Smooth muscle cell (in vitro differentiated cells): ENCODE measurements around the gene ETV4. TPM values are rescaled to one million over a fixed set of nuclear protein-coding genes. Genes with fewer than 3 reads are reported as not detected.
A peak's percentile ranks its signal among the peaks of the same experiment; 100 is the strongest.

Experiments
- DNase-seq: peaks from one replicate; lab custom pipeline; 2025; ENCODE audit not compliant: unreplicated experiment; lab: John Stamatoyannopoulos, UW
- H2AFZ ChIP-seq: fragments of 200-600 bp; sonication (generic); 2 replicates; pipeline ENCODE4 v1.6.0; 2016; ENCODE audit warnings: antibody characterized with exemption, low read depth, mild to moderate bottlenecking
- H3F3A ChIP-seq: fragments of 200-600 bp; sonication (generic); 2 replicates; pipeline ENCODE4 v1.6.0; 2017; ENCODE audit warnings: antibody characterized with exemption, low read depth
- H3K27ac ChIP-seq: fragments of 200-600 bp; sonication (generic); 2 replicates; pipeline ENCODE4 v1.5.1; 2016; ENCODE audit warnings: low read depth, mild to moderate bottlenecking
- H3K27me3 ChIP-seq: fragments of 200-600 bp; sonication (generic); 2 replicates; pipeline ENCODE4 v1.6.1; 2016; ENCODE audit warnings: low read depth, mild to moderate bottlenecking
- H3K36me3 ChIP-seq: fragments of 200-600 bp; sonication (generic); 2 replicates; pipeline ENCODE4 v1.5.1; 2016; ENCODE audit warnings: low read depth
- H3K4me1 ChIP-seq: fragments of 200-600 bp; sonication (generic); 2 replicates; pipeline ENCODE4 v1.5.1; 2016; ENCODE audit warnings: low read depth
- H3K4me2 ChIP-seq: fragments of 200-600 bp; sonication (generic); 2 replicates; pipeline ENCODE4 v1.6.0; 2016; ENCODE audit warnings: mild to moderate bottlenecking
- H3K4me3 ChIP-seq: fragments of 200-600 bp; sonication (generic); 2 replicates; pipeline ENCODE4 v1.5.1; 2016; ENCODE audit warnings: mild to moderate bottlenecking
- H3K79me2 ChIP-seq: fragments of 200-600 bp; sonication (generic); 2 replicates; pipeline ENCODE4 v1.6.0; 2016; ENCODE audit warnings: low read depth, mild to moderate bottlenecking
- H3K9ac ChIP-seq: fragments of 200-600 bp; sonication (generic); 2 replicates; pipeline ENCODE4 v1.6.0; 2016; ENCODE audit warnings: low read depth
- H3K9me3 ChIP-seq: fragments of 200-600 bp; sonication (generic); replicated peaks from 2 replicates; pipeline ENCODE4 v1.5.1; 2016; ENCODE audit warnings: low read depth
- H4K20me1 ChIP-seq: fragments of 200-600 bp; sonication (generic); 2 replicates; pipeline ENCODE4 v1.6.0; 2016; ENCODE audit warnings: low read depth
- WGBS: methylation state at CpG from one replicate; pipeline ENCODE4 v1.1.7; 2016; ENCODE audit warnings: low lambda C conversion rate; 5-methylcytosine and 5-hydroxymethylcytosine counted together
- polyA plus RNA-seq: library from polyadenylated mRNA; unstranded; fragments of >200 nt; fragmentation: Nextera tagmentation; extraction: Ambion mirVana; gene quantifications from 2 replicates; pipeline ENCODE4 v1.2.1, GENCODE V29; 2016
- total RNA-seq: library from RNA; depleted of rRNA; stranded (reverse); fragments of >200 nt; gene quantifications from 2 replicates; pipeline ENCODE4 v1.2.3, GENCODE V29; 2014
- TF ChIP-seq, protein P1 (sequence below): fragments of 200-600 bp; sonication (generic); IDR thresholded peaks from 2 replicates; pipeline ENCODE4 v1.5.1; 2017; ENCODE audit warnings: borderline replicate concordance, mild to moderate bottlenecking, antibody characterized with exemption; ENCODE audit not compliant: insufficient read depth, poor library complexity, severe bottlenecking

ETV4 gene
- total and polyA plus RNA-seq, 2 experiments from 2014 or later = 21.7 to 33.5 TPM

DNA sequence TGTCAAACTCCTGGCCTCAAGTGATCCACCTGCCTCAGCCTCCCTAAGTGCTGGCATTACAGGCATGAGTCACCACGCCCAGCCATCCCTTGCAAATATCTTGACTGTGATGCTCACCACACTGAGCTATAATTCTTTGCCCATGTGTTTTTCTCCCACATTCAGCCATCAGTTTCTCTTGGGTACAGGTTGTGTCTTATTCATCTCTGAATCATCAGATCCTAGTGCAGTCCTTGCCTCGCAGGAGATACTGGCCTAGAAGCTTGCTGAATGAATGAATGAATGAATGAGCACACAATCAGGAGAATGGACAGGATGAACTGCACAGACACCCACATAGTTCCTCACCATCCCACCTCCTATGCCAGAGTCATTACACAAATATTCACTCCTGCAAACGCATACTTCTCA lies 24.4 kb upstream of the ETV4 start:
- Histone ChIP-seq H3K27ac (no peak overlapping the region), H3K9me3 (no peaks in the 10 kb centered on the region), H3K36me3 (no peaks in the 10 kb centered on the region), H3K79me2 (no peaks in the 10 kb centered on the region), H3K4me1 (no peaks in the 10 kb centered on the region), H3K9ac (no peak overlapping the region), H3K27me3 (no peaks in the 10 kb centered on the region), H3K4me3 (no peak overlapping the region), H3F3A (no peaks in the 10 kb centered on the region), H4K20me1 (no peaks in the 10 kb centered on the region), H3K4me2 (no peak overlapping the region), H2AFZ (no peak overlapping the region)
- no peak for DNase-seq
- WGBS = 46% methylated on average over 3 of the region's 3 CpGs
- TF ChIP-seq, protein P1, sequence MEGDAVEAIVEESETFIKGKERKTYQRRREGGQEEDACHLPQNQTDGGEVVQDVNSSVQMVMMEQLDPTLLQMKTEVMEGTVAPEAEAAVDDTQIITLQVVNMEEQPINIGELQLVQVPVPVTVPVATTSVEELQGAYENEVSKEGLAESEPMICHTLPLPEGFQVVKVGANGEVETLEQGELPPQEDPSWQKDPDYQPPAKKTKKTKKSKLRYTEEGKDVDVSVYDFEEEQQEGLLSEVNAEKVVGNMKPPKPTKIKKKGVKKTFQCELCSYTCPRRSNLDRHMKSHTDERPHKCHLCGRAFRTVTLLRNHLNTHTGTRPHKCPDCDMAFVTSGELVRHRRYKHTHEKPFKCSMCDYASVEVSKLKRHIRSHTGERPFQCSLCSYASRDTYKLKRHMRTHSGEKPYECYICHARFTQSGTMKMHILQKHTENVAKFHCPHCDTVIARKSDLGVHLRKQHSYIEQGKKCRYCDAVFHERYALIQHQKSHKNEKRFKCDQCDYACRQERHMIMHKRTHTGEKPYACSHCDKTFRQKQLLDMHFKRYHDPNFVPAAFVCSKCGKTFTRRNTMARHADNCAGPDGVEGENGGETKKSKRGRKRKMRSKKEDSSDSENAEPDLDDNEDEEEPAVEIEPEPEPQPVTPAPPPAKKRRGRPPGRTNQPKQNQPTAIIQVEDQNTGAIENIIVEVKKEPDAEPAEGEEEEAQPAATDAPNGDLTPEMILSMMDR = no peak

DNA sequence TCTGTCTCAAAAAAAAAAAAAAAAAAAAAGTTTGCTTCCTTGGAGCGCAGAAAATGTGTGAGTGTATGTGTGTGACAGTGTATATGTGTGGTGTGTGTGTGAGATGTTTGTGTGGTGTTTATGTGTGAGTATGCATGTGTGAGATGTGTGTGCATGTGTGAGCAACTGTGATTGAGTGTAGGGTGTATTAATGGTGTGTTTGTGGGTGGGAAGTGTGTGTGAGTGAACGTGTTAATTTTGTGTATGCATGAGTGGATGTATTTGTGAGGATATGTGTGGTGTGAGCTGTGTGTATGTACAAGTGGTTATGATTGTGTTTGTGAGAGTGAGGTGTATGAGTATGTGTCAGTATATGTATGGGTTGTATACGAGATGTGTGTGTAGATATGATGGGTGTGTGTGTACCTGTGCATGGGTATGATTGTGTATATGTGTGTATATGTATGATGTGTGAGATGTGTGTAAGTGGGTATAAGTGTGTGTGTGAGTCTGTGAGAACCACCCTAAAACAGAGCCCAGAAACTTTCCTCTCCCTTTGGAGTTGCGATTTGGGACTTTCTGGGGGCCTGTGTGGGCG lies 22.5 kb upstream of the ETV4 start:
- no peaks in the 10 kb centered on the region for H3K9me3 ChIP-seq
- no peak overlapping the region for H2AFZ ChIP-seq
- H3K79me2 ChIP-seq = no peaks in the 10 kb centered on the region
- peaks cover 3% of the 10 kb centered on the region for H3K4me1 ChIP-seq
- DNase-seq = no peak
- no peaks in the 10 kb centered on the region for H3F3A ChIP-seq
- no peaks in the 10 kb centered on the region for H3K36me3 ChIP-seq
- no peak overlapping the region for H3K9ac ChIP-seq
- no peak overlapping the region for H3K4me3 ChIP-seq
- H3K4me2 ChIP-seq = no peak overlapping the region
- H3K27me3 ChIP-seq = no peaks in the 10 kb centered on the region
- no peak overlapping the region for H3K27ac ChIP-seq
- H4K20me1 ChIP-seq = no peaks in the 10 kb centered on the region
- TF ChIP-seq, protein P1 = no peak
- WGBS = 93% methylated on average over 5 of the region's 5 CpGs

DNA sequence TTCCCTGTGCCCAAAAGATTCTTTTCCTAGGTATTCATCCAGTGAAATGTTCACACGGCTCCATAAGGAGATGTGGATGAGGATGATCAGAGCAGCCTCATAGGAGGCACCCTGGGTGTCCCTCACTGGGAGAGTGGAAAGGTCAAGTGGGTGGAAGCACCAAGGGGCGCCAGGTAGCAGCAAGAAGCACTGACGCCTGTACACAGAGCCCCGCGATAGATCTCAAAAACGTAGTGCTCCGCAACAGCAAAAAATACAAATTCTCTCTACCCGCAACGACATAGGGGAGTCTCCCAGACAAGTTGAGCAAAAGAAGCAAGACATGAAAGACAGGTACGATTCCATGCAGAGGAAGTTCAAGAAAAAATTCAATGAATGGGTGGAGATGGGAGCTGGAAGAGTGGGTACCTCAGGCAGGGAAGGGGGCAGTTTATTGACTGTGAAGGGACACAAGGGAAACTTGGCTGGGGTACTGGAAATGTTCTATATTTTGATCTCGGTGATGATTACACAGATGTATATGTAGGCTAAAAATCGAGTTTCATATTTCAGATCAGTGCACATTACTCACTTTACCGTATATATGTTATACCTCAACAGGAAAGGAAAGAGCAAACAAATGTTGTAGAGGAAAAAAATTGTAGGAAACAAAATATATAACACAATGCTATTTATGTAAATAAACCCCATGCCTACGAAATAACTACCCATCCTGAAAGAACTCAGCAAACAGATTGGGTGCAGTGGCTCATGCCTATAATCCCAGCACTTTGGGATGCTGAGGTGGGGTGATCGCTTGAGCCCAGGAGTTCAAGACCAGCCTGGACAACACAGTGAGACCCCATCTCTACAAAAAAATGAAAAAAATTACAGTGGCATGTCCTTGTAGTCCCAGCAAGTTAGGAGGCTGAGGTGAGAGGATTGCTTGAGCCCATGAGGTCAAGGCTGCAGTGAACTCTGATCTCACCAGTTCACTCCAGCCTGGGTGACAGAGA lies 17.8 kb upstream of the ETV4 start:
- H3K9me3 ChIP-seq = no peaks in the 10 kb centered on the region
- WGBS = 76% methylated on average over 15 of the region's 15 CpGs
- no peak overlapping the region for H3K4me3 ChIP-seq
- DNase-seq = no peak
- H4K20me1 ChIP-seq = no peaks in the 10 kb centered on the region
- H3K36me3 ChIP-seq = no peaks in the 10 kb centered on the region
- no peak overlapping the region for H3K9ac ChIP-seq
- H3F3A ChIP-seq = no peaks in the 10 kb centered on the region
- no peak overlapping the region for H3K27ac ChIP-seq
- TF ChIP-seq, protein P1 = no peak
- H3K79me2 ChIP-seq = no peaks in the 10 kb centered on the region
- H3K27me3 ChIP-seq = no peaks in the 10 kb centered on the region
- H3K4me1 ChIP-seq = peaks cover 15% of the 10 kb centered on the region
- no peak overlapping the region for H2AFZ ChIP-seq
- peak overlapping the region; percentile 79 for H3K4me2 ChIP-seq
